PC-9 (cell line): Measurements from ENCODE around the gene OR52E6. TPM values are rescaled to one million over a fixed set of nuclear protein-coding genes. Genes with fewer than 3 reads are reported as not detected.

ENCODE experiments used
- Bru-seq: library from RNA; stranded (reverse); fragments of 400-500 nt; gene quantifications from one replicate; lab custom pipeline; 2021; lab: Mats Ljungman, UMichigan
- BruChase-seq, 2 experiments: library from RNA; stranded (reverse); fragments of 400-500 nt; gene quantifications; one replicate each; lab custom pipeline; 2021; lab: Mats Ljungman, UMichigan
- BruUV-seq: library from RNA; stranded (reverse); fragments of 400-500 nt; replicated peaks from 2 replicates; lab custom pipeline; 2021; lab: Mats Ljungman, UMichigan
- CTCF ChIA-PET: fragments of 300-600 bp; sonication (Branson Sonifier 250); formaldehyde crosslinking; loops from one replicate; lab custom pipeline; 2022; ENCODE audit warnings: antibody characterized with exemption; lab: Charles Lee
- POLR2A ChIA-PET: fragments of 300-600 bp; sonication (Branson Sonifier 250); formaldehyde crosslinking; loops from one replicate; lab custom pipeline; 2022; ENCODE audit warnings: antibody characterized with exemption; ENCODE audit not compliant: unreplicated experiment; lab: Charles Lee
- DNase-seq, 2 experiments: peaks; one replicate each; pipeline versions ENCODE4 v3.0.0 to v3.0.0-alpha.2; 2015 to 2022; ENCODE audit warnings: mixed read lengths in 1 of 2
- H2AFZ ChIP-seq: fragments of 200-600 bp; sonication (generic); 2 replicates; pipeline ENCODE4 v1.8.1; 2017; ENCODE audit warnings: antibody characterized with exemption
- H3F3A ChIP-seq: fragments of 200-600 bp; sonication (generic); 2 replicates; pipeline ENCODE4 v1.8.1; 2017; ENCODE audit warnings: antibody characterized with exemption, mild to moderate bottlenecking, low read depth; ENCODE audit not compliant: insufficient read depth
- H3K27ac ChIP-seq: fragments of 200-600 bp; sonication (generic); 2 replicates; pipeline ENCODE4 v1.6.1; 2016; ENCODE audit warnings: mixed run types
- H3K27me3 ChIP-seq: fragments of 200-600 bp; sonication (generic); 2 replicates; pipeline ENCODE4 v1.6.1; 2016; ENCODE audit warnings: low read depth, mixed run types; ENCODE audit not compliant: insufficient read depth
- H3K36me3 ChIP-seq: fragments of 200-600 bp; sonication (generic); 2 replicates; pipeline ENCODE4 v1.6.1; 2016; ENCODE audit warnings: low read depth, mixed run types
- H3K4me1 ChIP-seq: fragments of 200-600 bp; sonication (generic); replicated peaks from 2 replicates; pipeline ENCODE4 v1.6.1; 2016; ENCODE audit warnings: mixed run types; ENCODE audit not compliant: insufficient read depth
- H3K4me2 ChIP-seq: fragments of 200-600 bp; sonication (generic); 2 replicates; pipeline ENCODE4 v1.6.1; 2017; ENCODE audit warnings: mixed run types
- H3K4me3 ChIP-seq: fragments of 200-600 bp; sonication (generic); 2 replicates; pipeline ENCODE4 v1.6.1; 2016; ENCODE audit warnings: mixed run types
- H3K79me2 ChIP-seq: fragments of 200-600 bp; sonication (generic); 2 replicates; pipeline ENCODE4 v1.6.1; 2017; ENCODE audit warnings: low read depth, mixed run types
- H3K9me2 ChIP-seq: fragments of 200-600 bp; sonication (generic); 2 replicates; pipeline ENCODE4 v1.8.1; 2017; ENCODE audit warnings: mild to moderate bottlenecking; ENCODE audit not compliant: insufficient read depth
- H3K9me3 ChIP-seq: fragments of 200-600 bp; sonication (generic); 2 replicates; pipeline ENCODE4 v1.8.1; 2016; ENCODE audit warnings: low read depth; ENCODE audit not compliant: insufficient read depth
- H4K20me1 ChIP-seq: fragments of 200-600 bp; sonication (generic); 2 replicates; pipeline ENCODE4 v1.8.1; 2017; ENCODE audit not compliant: insufficient read depth
- CTCF ChIP-seq: fragments of 200-600 bp; sonication (generic); conservative IDR thresholded peaks from 2 replicates; pipeline ENCODE4 v1.6.1; 2017; ENCODE audit warnings: mixed run types, antibody characterized with exemption, mild to moderate bottlenecking, moderate library complexity
- EZH2 ChIP-seq: fragments of 200-600 bp; sonication (generic); IDR thresholded peaks from 2 replicates; pipeline ENCODE4 v1.8.0; 2017; ENCODE audit warnings: antibody characterized with exemption, low read depth
- intact Hi-C: fragments of 100-400 bp; cut with micrococcal nuclease; formaldehyde crosslinking; loops from one replicate; pipeline ENCODE4 v1.10.0; 2022; ENCODE audit not compliant: unreplicated experiment
- long read RNA-seq: library from polyadenylated mRNA; stranded (forward); transcript quantifications from one replicate; pipeline ENCODE4 v2.0.0, GENCODE V29; 2022
- total RNA-seq: library from RNA; stranded (reverse); gene quantifications from 2 replicates; pipeline ENCODE4 v1.2.3, GENCODE V29; 2021

OR52E6 gene
- not detected in 2 replicates for total RNA-seq
- Bru-seq, nascent RNA: not detected
- not detected for BruChase-seq, experiment 1, labeled RNA remaining after a 2-hour chase
- not detected for BruChase-seq, experiment 2, labeled RNA remaining after a 6-hour chase
- long read RNA-seq: 0 reads

- H3K9me3 ChIP-seq: no peaks in the 10 kb centered on the region
- H3F3A ChIP-seq: no peaks in the 10 kb centered on the region
- CTCF ChIA-PET: no interaction called here
- no peak within 1 kb of the TSS for H3K27ac ChIP-seq
- TF ChIP-seq EZH2: no peak
- TF ChIP-seq CTCF: no peak
- intact Hi-C loops: no loop called here
- BruUV-seq: no TSS peak
- H3K4me3 ChIP-seq: no peak within 1 kb of the TSS
- H3K36me3 ChIP-seq: no peaks in the 10 kb centered on the region
- POLR2A ChIA-PET: no interaction called here
- H3K4me2 ChIP-seq: no peak within 1 kb of the TSS
- no peaks in the 10 kb centered on the region for H3K9me2 ChIP-seq
- H3K4me1 ChIP-seq: no peaks in the 10 kb centered on the region
- H3K27me3 ChIP-seq: no peaks in the 10 kb centered on the region
- H2AFZ ChIP-seq: no peak within 1 kb of the TSS
- no peaks in the 10 kb centered on the region for H3K79me2 ChIP-seq
- no peak for DNase-seq
- H4K20me1 ChIP-seq: no peaks in the 10 kb centered on the region
Measured at GRCh38 chr11:5841797-5842196, at the start of gene OR52E6. OR52E6 (minus strand) TSS chr11:5841897; CDS start chr11:5841897, 0 bp downstream.

- no peaks in the 10 kb centered on the region for H3K79me2 ChIP-seq
- BruUV-seq: no TSS peak
- intact Hi-C loops: no loop called here
- CTCF ChIA-PET: interaction anchor here (0.6 to 1.0 kb wide), 2 partner anchors 466 to 472 kb away, joined by 3 read pairs; no protein-coding TSS in a partner anchor
- no peaks in the 10 kb centered on the region for H3K9me2 ChIP-seq
- H3K27me3 ChIP-seq: no peaks in the 10 kb centered on the region
- H3F3A ChIP-seq: no peaks in the 10 kb centered on the region
- POLR2A ChIA-PET: interaction anchor here (0.7 kb wide), 1 partner anchor 647 kb away, joined by 8 read pairs; no protein-coding TSS in a partner anchor
- H3K4me1 ChIP-seq: no peaks in the 10 kb centered on the region
- no peaks in the 10 kb centered on the region for H4K20me1 ChIP-seq
- no peak overlapping the region for H3K4me3 ChIP-seq
- TF ChIP-seq EZH2: no peak
- TF ChIP-seq CTCF: peak; percentile 60
- no peak overlapping the region for H2AFZ ChIP-seq
- no peaks in the 10 kb centered on the region for H3K36me3 ChIP-seq
- no peak for DNase-seq
- H3K27ac ChIP-seq: no peak overlapping the region
- no peak overlapping the region for H3K4me2 ChIP-seq
- H3K9me3 ChIP-seq: no peaks in the 10 kb centered on the region
Measured at GRCh38 chr11:5891216-5891800, 49.6 kb upstream of the OR52E6 start.

GRCh38 chr11:5887661-5888060 is 46.0 kb upstream of the OR52E6 start:
- intact Hi-C loops: no loop called here
- no peaks in the 10 kb centered on the region for H3K27me3 ChIP-seq
- ChIA-PET POLR2A (no interaction called here), CTCF (no interaction called here)
- BruUV-seq: no TSS peak
- no peak for TF ChIP-seq CTCF
- TF ChIP-seq EZH2: no peak
- no peak overlapping the region for H3K4me3 ChIP-seq
- H3K4me1 ChIP-seq: no peaks in the 10 kb centered on the region
- no peaks in the 10 kb centered on the region for H3K79me2 ChIP-seq
- no peaks in the 10 kb centered on the region for H4K20me1 ChIP-seq
- no peak overlapping the region for H3K4me2 ChIP-seq
- H3K9me2 ChIP-seq: no peaks in the 10 kb centered on the region
- no peak overlapping the region for H3K27ac ChIP-seq
- no peak for DNase-seq
- H3K36me3 ChIP-seq: no peaks in the 10 kb centered on the region
- no peaks in the 10 kb centered on the region for H3K9me3 ChIP-seq
- no peak overlapping the region for H2AFZ ChIP-seq
- no peaks in the 10 kb centered on the region for H3F3A ChIP-seq
